ENCODE results near the gene FUT3.

GRCh38 chr19:5832527-5833216 lies 18.6 kb downstream of the FUT3 start:
- TF ChIP-seq, protein P1, sequence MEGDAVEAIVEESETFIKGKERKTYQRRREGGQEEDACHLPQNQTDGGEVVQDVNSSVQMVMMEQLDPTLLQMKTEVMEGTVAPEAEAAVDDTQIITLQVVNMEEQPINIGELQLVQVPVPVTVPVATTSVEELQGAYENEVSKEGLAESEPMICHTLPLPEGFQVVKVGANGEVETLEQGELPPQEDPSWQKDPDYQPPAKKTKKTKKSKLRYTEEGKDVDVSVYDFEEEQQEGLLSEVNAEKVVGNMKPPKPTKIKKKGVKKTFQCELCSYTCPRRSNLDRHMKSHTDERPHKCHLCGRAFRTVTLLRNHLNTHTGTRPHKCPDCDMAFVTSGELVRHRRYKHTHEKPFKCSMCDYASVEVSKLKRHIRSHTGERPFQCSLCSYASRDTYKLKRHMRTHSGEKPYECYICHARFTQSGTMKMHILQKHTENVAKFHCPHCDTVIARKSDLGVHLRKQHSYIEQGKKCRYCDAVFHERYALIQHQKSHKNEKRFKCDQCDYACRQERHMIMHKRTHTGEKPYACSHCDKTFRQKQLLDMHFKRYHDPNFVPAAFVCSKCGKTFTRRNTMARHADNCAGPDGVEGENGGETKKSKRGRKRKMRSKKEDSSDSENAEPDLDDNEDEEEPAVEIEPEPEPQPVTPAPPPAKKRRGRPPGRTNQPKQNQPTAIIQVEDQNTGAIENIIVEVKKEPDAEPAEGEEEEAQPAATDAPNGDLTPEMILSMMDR (conservative IDR thresholded peaks at IDR 0.05 in 1 of 2, IDR thresholded peaks at IDR 0.05 in 1 of 2; ENCODE audit: low read depth in 1 of 2, low read length in 2 of 2), result no peak
- TF ChIP-seq EZH2 (IDR thresholded peaks at IDR 0.05; ENCODE audit: low read length, missing control alignments), result no peak
